ENCODE results near the gene ZNF785. TPM values are rescaled to one million over a fixed set of nuclear protein-coding genes. Genes with fewer than 3 reads are reported as not detected.

Gene ZNF785
- total RNA-seq, 4 donors from 2014 or later, result 2.7 to 10.9 (median 5.6) TPM

DNA sequence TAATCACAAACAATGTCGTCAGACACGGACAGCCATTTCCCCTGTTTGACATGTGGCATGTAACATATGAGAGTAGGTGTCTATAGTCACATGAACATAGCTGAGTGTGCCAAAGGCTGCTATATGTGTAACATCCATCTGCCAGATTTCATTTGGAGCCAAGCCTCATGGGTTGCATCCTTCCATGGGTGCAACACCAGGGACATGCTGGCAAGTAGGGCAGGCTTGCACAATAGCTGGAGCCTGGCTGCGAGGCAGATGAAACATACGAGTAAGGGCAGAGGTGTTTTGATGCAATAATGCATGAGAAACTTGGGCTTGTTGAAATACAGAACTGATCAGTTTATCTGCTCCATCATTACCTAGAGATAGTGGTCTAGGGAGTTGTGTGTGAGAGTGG lies 33.7 kb upstream of the ZNF785 start:
- 64 to 69% methylated on average over 4 of the region's 4 CpGs for WGBS, 2 donors
- no peak for DNase-seq
- intact Hi-C loops (cut with DNase I), result no loop called here
- no peak overlapping the region for H3K27ac ChIP-seq
- H3K9me3 ChIP-seq, result no peaks in the 10 kb centered on the region
- no peaks in the 10 kb centered on the region for H3K4me1 ChIP-seq
- no peaks in the 10 kb centered on the region for H3K36me3 ChIP-seq
- H3K4me3 ChIP-seq, result no peak overlapping the region
- TF ChIP-seq, protein P1, sequence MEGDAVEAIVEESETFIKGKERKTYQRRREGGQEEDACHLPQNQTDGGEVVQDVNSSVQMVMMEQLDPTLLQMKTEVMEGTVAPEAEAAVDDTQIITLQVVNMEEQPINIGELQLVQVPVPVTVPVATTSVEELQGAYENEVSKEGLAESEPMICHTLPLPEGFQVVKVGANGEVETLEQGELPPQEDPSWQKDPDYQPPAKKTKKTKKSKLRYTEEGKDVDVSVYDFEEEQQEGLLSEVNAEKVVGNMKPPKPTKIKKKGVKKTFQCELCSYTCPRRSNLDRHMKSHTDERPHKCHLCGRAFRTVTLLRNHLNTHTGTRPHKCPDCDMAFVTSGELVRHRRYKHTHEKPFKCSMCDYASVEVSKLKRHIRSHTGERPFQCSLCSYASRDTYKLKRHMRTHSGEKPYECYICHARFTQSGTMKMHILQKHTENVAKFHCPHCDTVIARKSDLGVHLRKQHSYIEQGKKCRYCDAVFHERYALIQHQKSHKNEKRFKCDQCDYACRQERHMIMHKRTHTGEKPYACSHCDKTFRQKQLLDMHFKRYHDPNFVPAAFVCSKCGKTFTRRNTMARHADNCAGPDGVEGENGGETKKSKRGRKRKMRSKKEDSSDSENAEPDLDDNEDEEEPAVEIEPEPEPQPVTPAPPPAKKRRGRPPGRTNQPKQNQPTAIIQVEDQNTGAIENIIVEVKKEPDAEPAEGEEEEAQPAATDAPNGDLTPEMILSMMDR (IDR thresholded peaks at IDR 0.05), result no peak
- no peak for TF ChIP-seq POLR2A (IDR thresholded peaks at IDR 0.05)
- H3K27me3 ChIP-seq, result no peaks in the 10 kb centered on the region

DNA sequence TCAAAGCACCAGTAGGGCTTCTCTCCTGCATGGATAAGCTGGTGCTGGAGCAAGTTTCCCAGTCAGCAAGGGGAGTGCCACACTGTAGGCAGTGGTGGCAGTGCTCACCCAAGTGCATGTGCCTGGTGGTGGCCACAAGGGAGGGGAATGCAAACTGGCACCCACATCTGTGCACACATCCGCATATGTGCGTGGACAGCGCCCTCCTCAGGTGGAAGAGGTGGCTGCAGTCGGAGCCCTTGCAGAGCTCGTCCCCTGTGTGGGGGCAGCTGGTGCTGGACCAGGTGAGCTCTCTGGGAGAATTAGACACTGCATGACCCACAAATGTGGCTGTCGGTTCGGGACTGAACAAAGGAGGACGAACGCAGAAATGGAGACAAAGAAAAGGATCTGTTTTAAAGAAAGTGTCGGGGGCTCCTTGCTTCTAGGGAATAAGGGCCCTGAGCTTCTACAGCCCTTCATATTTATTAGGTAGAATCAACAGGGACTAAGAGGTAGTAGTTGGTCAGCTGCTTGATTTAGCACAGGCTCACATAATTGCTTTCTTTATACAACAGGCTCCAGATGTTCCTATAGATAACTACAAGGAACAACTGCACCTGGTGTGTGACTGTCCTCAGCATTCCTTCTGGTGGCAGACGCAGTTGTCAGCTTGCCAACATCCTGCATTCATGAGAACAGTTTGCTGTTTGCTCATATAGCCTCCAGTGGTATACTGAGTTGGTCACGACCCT lies 30.0 kb upstream of the ZNF785 start:
- Histone ChIP-seq H3K4me3 (no peak overlapping the region), H3K4me1 (peaks cover 0 to 5% (median 3%) of the 10 kb centered on the region in 3 donors), H3K36me3 (no peaks in the 10 kb centered on the region), H3K27ac (no peak overlapping the region), H3K27me3 (no peaks in the 10 kb centered on the region), H3K9me3 (no peaks in the 10 kb centered on the region)
- WGBS, 2 donors, result 53 to 64% methylated on average over 9 to 12 of the region's 12 CpGs
- TF ChIP-seq POLR2A (IDR thresholded peaks at IDR 0.05), result no peak
- TF ChIP-seq, protein P1 (IDR thresholded peaks at IDR 0.05), result peak in 5 of 6 experiments; percentile 28 to 74 (median 41)
- DNase-seq, result no peak
- intact Hi-C loops (cut with DNase I), result no loop called here

DNA sequence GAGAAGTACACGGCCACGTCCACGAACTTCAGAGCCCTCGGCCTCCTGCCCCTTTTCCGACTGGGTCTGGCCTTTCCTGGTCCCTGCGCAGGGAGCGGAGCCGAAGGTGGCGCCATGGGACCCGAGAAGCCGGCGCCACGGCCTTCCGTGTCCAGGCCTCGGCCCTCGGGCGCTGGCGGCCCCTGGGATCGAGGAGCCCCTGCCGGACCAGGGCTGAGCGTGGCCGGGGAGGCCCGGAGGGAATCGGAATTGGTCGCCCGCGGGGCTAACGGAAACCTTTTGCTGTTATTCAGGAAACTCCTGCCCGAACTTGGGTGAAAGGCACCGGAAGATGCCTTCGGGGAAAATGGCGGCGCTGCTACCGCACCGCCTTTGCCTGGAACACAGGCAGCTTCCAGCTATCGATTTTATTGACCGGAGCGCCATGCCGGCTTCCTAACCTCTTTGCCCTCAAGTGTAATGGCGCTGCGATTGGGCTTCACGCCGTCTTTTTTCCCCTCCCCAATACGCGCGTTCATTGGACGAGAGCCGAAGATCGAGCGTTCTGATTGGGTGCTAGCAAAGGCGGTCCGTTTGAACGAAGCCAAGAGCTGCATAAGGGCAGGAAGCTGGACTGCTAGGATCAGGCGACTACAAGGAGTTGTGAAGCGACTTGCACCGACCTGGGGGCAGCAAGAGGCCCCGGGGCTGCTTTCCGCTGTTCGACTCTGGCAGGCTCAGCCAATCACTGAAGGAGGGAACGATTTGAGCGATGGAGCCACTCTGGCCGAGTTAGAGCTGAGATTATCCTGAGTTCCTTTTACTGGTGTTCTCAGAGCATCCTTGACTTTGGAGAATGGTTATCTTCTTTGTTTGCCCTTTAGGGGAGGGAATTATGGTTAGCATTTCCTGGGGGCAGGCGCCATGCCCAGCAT lies 24.7 kb upstream of the ZNF785 start, which contains the start of gene ZNF689:
TSS of gene ZNF689 (minus strand) at position 464 of the 914 bp plus-strand sequence. CDS start at position 116, 348 bp downstream.
- intact Hi-C loops (cut with DNase I), result no loop called here
- peak within 1 kb of the TSS; percentile 71 to 99 (median 90) for H3K4me3 ChIP-seq
- 0 to 1% methylated on average over 8 to 16 of the region's 63 CpGs for WGBS, 2 donors
- H3K36me3 ChIP-seq, result peaks cover 0 to 33% (median 5%) of the 10 kb centered on the region in 3 donors
- H3K4me1 ChIP-seq, result peaks cover 4 to 25% (median 8%) of the 10 kb centered on the region in 3 donors
- H3K9me3 ChIP-seq, result no peaks in the 10 kb centered on the region
- H3K27ac ChIP-seq, result peak within 1 kb of the TSS; percentile 86 to 96 (median 94)
- H3K27me3 ChIP-seq, result no peaks in the 10 kb centered on the region
- DNase-seq, result peak; percentile 49
- TF ChIP-seq, protein P1 (IDR thresholded peaks at IDR 0.05), result no peak
- TF ChIP-seq POLR2A (IDR thresholded peaks at IDR 0.05), result peak in 2 of 4 donors; percentile 39 to 57

DNA sequence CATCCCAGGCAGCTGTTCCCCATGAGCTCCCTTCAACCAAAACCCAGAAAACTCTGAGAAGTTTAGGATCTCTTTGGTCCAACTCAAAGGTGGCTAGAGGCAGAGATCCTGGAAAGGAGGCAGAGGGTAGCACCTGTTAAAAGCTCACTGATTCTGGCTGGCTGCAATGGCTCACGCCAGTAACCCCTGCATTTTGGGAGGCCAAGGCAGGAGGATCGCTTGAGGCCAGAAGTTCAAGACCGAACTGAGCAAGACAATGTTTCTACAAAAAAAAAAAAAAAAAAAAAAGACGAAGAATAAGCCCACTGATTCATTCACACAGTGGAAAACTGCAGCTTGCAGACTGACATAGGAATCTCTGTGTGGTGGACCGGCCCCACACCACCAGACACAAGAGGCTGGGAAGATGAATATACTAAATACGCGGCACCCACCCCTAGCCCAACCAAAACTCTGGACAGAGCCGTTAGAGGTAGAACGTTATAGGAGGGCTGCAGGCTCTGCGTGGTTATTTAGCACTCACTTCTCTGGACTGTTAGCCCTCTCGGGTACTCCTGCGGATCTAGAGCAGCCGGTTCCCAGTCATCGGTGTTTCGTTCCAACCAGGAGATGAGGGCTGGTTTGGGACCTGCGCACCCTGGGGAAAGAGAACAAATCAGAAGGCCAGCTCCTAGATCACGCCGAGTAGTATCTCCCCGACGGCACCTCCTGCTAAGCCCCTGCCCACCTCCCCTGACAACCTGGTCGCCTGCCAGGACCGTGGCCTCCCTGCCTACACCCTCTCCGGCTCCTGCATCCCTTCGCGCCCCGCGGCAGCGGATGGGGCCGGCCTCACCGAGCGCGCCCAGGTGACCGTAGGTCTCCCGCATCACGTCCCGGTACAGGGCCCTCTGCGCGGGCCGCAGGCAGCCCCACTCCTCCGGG lies 23.8 kb upstream of the ZNF785 start:
- H3K27me3 ChIP-seq, result no peaks in the 10 kb centered on the region
- peaks cover 4 to 25% (median 8%) of the 10 kb centered on the region in 3 donors for H3K4me1 ChIP-seq
- no peak for DNase-seq
- no peaks in the 10 kb centered on the region for H3K9me3 ChIP-seq
- TF ChIP-seq, protein P1 (IDR thresholded peaks at IDR 0.05), result no peak
- TF ChIP-seq POLR2A (IDR thresholded peaks at IDR 0.05), result no peak
- peak overlapping the region; percentile 86 to 96 (median 94) for H3K27ac ChIP-seq
- WGBS, 2 donors, result 35 to 62% methylated on average over 6 to 15 of the region's 40 CpGs
- peaks cover 0 to 42% (median 14%) of the 10 kb centered on the region in 3 donors for H3K36me3 ChIP-seq
- peak overlapping the region; percentile 71 to 99 (median 90) for H3K4me3 ChIP-seq
- intact Hi-C loops (cut with DNase I), result no loop called here
